AG20443 (cell line): Measurements from ENCODE around the gene BANK1.
A peak's percentile ranks its signal among the peaks of the same experiment; 100 is the strongest.

Source experiments
- DNase-seq: peaks from one replicate; pipeline ENCODE4 v3.0.0; 2012; ENCODE audit warnings: low spot score, mixed read lengths

BANK1 gene

GRCh38 chr4:102027961-102028360, 237.4 kb downstream of the BANK1 start:
- no peak for DNase-seq

GRCh38 chr4:102031406-102031805, 240.9 kb downstream of the BANK1 start:
- DNase-seq, result no peak

GRCh38 chr4:102036016-102036415, 245.5 kb downstream of the BANK1 start:
- no peak for DNase-seq

GRCh38 chr4:102036619-102037376, 246.3 kb downstream of the BANK1 start:
- peak; percentile 23 for DNase-seq

GRCh38 chr4:102037566-102037965, 247.0 kb downstream of the BANK1 start:
- no peak for DNase-seq

- DNase-seq, result no peak
Measured at GRCh38 chr4:102042871-102043802, 252.6 kb downstream of the BANK1 start.

GRCh38 chr4:102047616-102048015, 257.1 kb downstream of the BANK1 start:
- DNase-seq, result no peak

GRCh38 chr4:102055805-102056204, 265.3 kb downstream of the BANK1 start:
- no peak for DNase-seq

- DNase-seq, result no peak
Measured at GRCh38 chr4:102057122-102057521, 266.6 kb downstream of the BANK1 start.

GRCh38 chr4:102061133-102061532, 270.6 kb downstream of the BANK1 start:
- DNase-seq, result no peak

- no peak for DNase-seq
Measured at GRCh38 chr4:102064747-102065442, 274.4 kb downstream of the BANK1 start.

GRCh38 chr4:102076622-102077021, 286.1 kb downstream of the BANK1 start:
- DNase-seq, result no peak

GRCh38 chr4:102080184-102080583, 289.7 kb downstream of the BANK1 start:
- no peak for DNase-seq

- no peak for DNase-seq
Measured at GRCh38 chr4:102089850-102090621, 299.5 kb downstream of the BANK1 start.

GRCh38 chr4:102091656-102092055, 301.1 kb downstream of the BANK1 start:
- DNase-seq, result no peak

GRCh38 chr4:102094481-102094880, 304.0 kb downstream of the BANK1 start:
- no peak for DNase-seq

- no peak for DNase-seq
Measured at GRCh38 chr4:102103368-102103767, 312.8 kb downstream of the BANK1 start.

GRCh38 chr4:102104278-102104677, 313.7 kb downstream of the BANK1 start:
- DNase-seq, result no peak

GRCh38 chr4:102105983-102106382, 315.5 kb downstream of the BANK1 start:
- DNase-seq, result no peak

- DNase-seq, result no peak
Measured at GRCh38 chr4:102114118-102114630, 323.6 kb downstream of the BANK1 start.

GRCh38 chr4:102116121-102116520, 325.6 kb downstream of the BANK1 start:
- no peak for DNase-seq
